KMS-11 (cell line): ENCODE results near the gene AK5.
"Not testable (repeated sequence)": the region's sequence is repeated elsewhere in the genome, so short reads cannot be mapped to it uniquely, and the experiment has no call there.

ENCODE experiments used
- H2AFZ ChIP-seq: fragments of 200-600 bp; sonication (generic); 2 replicates; pipeline ENCODE4 v1.6.1; 2016; ENCODE audit warnings: antibody characterized with exemption, mixed run types, low read depth
- H3K27ac ChIP-seq: fragments of 200-600 bp; sonication (generic); 2 replicates; pipeline ENCODE4 v1.6.1; 2016; ENCODE audit warnings: mild to moderate bottlenecking, mixed run types
- H3K27me3 ChIP-seq: fragments of 200-600 bp; sonication (generic); 2 replicates; pipeline ENCODE4 v1.6.1; 2017; ENCODE audit warnings: mild to moderate bottlenecking, low read depth, mixed run types, moderate library complexity; ENCODE audit not compliant: insufficient read depth
- H3K36me3 ChIP-seq: fragments of 200-600 bp; sonication (generic); 2 replicates; pipeline ENCODE4 v1.6.1; 2017; ENCODE audit warnings: mild to moderate bottlenecking, mixed run types; ENCODE audit not compliant: insufficient read depth
- H3K4me1 ChIP-seq: fragments of 200-600 bp; sonication (generic); 2 replicates; pipeline ENCODE4 v1.6.1; 2016; ENCODE audit warnings: mild to moderate bottlenecking, low read depth, mixed run types; ENCODE audit not compliant: poor library complexity, severe bottlenecking
- H3K4me2 ChIP-seq: fragments of 200-600 bp; sonication (generic); 2 replicates; pipeline ENCODE4 v1.7.0; 2016; ENCODE audit warnings: mild to moderate bottlenecking, mixed run types
- H3K4me3 ChIP-seq: fragments of 200-600 bp; sonication (generic); IDR thresholded peaks from 2 replicates; pipeline ENCODE4 v1.6.1; 2017; ENCODE audit warnings: low read depth, low read length, mixed read lengths; ENCODE audit not compliant: insufficient read depth
- H3K79me2 ChIP-seq: fragments of 200-600 bp; sonication (generic); 2 replicates; pipeline ENCODE4 v1.6.1; 2016; ENCODE audit warnings: low read depth, mixed run types; ENCODE audit not compliant: insufficient read depth
- H3K9ac ChIP-seq: fragments of 200-600 bp; sonication (generic); 2 replicates; pipeline ENCODE4 v1.6.1; 2016; ENCODE audit warnings: mild to moderate bottlenecking, mixed run types
- H4K20me1 ChIP-seq: fragments of 200-600 bp; sonication (generic); 2 replicates; pipeline ENCODE4 v1.6.1; 2016; ENCODE audit warnings: mild to moderate bottlenecking, mixed run types; ENCODE audit not compliant: insufficient read depth
- TF ChIP-seq, protein P1 (sequence below): fragments of 200-600 bp; sonication (generic); conservative IDR thresholded peaks from 2 replicates; pipeline ENCODE4 v1.6.1; 2017; ENCODE audit warnings: low read depth, mild to moderate bottlenecking, antibody characterized with exemption, low read length, moderate library complexity, mixed read lengths

AK5 gene

DNA sequence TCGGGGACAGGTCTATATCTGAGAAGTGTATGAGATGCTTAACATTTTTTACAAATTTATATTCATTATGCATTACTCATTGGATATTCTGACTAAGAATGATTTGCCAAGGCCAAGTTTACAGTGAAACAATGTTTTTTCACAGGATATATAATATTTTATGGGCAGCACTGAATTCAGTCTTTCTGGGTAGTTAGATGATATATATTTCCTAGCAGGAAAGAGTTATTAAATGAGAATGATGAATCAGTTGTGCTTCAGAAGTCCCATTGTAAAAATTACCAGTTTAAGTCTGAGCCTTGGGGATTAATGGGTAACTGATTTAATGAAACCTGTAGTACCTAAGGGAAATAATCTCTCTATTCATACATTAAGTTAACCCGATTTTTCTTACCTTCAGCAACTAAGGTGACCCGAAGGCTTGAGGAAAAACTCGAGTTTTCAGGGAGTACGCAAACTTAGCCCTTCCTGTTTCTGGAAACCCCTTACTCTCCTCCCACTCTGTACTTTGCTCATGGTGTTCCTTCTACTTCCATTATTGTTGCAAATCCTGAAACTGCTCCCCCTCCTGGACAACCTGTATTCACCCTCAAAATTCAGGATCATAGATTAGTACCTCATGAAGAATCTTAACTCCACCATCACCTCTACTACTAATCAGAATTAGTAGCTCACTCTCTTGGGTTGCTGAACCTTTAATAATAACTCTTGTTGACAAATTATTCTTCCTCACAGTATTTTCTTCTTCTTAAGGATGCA, 135.1 kb downstream of the AK5 start:
- TF ChIP-seq, protein P1, sequence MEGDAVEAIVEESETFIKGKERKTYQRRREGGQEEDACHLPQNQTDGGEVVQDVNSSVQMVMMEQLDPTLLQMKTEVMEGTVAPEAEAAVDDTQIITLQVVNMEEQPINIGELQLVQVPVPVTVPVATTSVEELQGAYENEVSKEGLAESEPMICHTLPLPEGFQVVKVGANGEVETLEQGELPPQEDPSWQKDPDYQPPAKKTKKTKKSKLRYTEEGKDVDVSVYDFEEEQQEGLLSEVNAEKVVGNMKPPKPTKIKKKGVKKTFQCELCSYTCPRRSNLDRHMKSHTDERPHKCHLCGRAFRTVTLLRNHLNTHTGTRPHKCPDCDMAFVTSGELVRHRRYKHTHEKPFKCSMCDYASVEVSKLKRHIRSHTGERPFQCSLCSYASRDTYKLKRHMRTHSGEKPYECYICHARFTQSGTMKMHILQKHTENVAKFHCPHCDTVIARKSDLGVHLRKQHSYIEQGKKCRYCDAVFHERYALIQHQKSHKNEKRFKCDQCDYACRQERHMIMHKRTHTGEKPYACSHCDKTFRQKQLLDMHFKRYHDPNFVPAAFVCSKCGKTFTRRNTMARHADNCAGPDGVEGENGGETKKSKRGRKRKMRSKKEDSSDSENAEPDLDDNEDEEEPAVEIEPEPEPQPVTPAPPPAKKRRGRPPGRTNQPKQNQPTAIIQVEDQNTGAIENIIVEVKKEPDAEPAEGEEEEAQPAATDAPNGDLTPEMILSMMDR: no peak
- no peak overlapping the region for H3K27ac ChIP-seq

DNA sequence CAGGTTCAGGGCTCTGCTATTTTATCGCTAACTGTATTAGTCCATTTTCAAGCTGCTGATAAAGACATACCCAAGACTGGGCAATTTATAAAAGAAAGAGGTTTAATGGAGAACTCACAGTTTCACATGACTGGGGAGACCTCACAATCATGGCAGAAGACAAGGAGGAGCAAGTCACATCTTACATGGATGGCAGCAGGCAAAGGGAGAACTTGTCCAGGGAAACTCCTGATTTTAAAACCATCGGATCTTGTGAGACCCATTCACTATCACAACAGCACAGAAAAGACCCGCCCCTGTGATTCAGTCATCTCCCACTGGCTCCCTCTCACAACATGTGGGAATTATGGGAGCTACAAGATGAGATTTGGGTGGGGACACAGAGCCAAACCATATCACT, 136.2 kb downstream of the AK5 start:
- H3K4me1 ChIP-seq, H3K9ac ChIP-seq, H4K20me1 ChIP-seq, H2AFZ ChIP-seq, H3K27me3 ChIP-seq, H3K79me2 ChIP-seq, H3K27ac ChIP-seq, H3K4me3 ChIP-seq, H3K4me2 ChIP-seq, H3K36me3 ChIP-seq: not testable (repeated sequence)

More for the DNA sequence above, 135.1 kb downstream of the AK5 start:
- Histone ChIP-seq H3K9ac (no peak overlapping the region), H3K4me2 (no peak overlapping the region), H3K4me3 (no peak overlapping the region), H4K20me1 (no peaks in the 10 kb centered on the region), H3K4me1 (peaks cover 5% of the 10 kb centered on the region), H3K79me2 (no peaks in the 10 kb centered on the region), H3K36me3 (no peaks in the 10 kb centered on the region), H2AFZ (no peak overlapping the region), H3K27me3 (no peaks in the 10 kb centered on the region)

DNA sequence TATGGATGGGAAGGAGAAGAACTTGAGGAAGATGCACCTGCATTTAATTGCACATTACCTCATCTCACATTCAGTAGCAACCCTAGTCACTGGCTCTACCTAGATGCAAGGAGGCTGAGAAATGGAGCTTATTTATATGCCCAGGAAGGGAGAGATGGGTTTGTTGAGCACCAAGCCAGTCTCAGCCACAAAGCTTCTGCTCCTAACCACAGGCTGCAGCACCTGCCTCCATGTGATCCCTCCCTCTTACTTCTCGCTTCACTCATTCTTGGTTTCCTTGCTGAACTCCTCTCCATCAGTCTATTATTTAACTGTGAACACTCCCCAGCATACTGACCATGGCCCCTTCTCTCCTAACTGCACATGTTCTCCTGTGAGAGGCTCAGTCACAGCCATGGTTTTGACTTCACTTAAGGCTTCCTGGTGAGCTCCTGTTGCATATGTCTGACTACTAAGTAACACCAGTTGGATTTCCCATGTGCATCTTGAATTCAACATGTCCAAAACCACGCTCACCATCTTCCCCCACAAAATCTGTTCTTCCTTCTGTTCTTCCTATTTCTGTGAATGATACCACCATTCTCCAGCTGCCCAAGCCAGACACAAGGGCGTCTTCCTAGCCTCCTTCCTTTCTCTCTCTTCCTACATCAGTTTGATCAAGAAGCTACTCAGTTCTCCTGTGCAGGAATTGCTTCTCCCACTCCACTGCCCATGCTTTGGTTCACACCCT, 139.8 kb downstream of the AK5 start:
- H3K36me3 ChIP-seq: no peaks in the 10 kb centered on the region
- no peak overlapping the region for H2AFZ ChIP-seq
- H3K79me2 ChIP-seq: no peaks in the 10 kb centered on the region
- no peak overlapping the region for H3K27ac ChIP-seq
- H3K4me1 ChIP-seq: peaks cover 5% of the 10 kb centered on the region
- H3K27me3 ChIP-seq: no peaks in the 10 kb centered on the region
- H3K9ac ChIP-seq: no peak overlapping the region
- H3K4me2 ChIP-seq: no peak overlapping the region
- TF ChIP-seq, protein P1: no peak
- H3K4me3 ChIP-seq: no peak overlapping the region
- H4K20me1 ChIP-seq: no peaks in the 10 kb centered on the region

DNA sequence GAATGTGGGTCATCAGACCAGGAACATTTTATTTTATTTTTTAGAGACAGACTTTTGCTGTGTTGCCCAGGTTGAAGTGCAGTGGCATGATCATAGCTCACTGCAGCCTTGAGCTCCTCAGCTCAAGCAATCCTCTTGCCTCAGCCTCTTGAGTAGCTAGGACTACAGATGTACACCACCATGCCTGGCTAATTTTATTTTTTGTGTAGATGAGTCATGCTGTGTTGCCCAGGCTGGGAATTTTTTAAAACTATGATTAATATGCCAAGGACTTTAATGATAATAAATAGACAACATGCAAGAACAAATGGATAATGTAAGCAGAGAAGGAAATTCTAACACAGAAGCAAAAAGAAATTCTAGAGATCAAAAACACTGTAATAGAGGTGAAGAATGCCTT, 142.4 kb downstream of the AK5 start:
- Histone ChIP-seq H4K20me1 (no peaks in the 10 kb centered on the region), H3K4me2 (no peak overlapping the region), H3K4me3 (no peak overlapping the region), H3K79me2 (no peaks in the 10 kb centered on the region), H3K27me3 (no peaks in the 10 kb centered on the region), H3K9ac (no peak overlapping the region), H3K4me1 (peaks cover 5% of the 10 kb centered on the region), H2AFZ (no peak overlapping the region), H3K36me3 (no peaks in the 10 kb centered on the region), H3K27ac (no peak overlapping the region)
- TF ChIP-seq, protein P1: no peak

DNA sequence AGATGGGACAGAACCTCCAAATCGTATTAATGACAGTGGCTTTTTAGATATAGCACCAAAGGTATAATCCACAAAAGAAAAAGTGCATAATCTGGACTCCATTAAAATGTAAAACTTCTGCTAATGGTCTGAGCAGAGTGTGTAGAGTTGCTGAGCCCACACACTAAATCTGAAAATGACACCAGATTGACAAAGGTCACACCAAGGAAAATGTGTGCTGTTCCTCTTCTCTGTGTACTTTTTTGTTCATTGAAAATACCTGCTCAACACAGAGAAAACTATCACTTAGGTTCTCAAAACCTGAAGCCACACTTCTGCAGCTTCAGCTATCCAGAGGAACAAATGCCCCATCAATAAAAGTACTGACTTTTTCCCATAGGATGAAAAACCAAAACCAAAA, 146.2 kb downstream of the AK5 start:
- no peaks in the 10 kb centered on the region for H3K27me3 ChIP-seq
- H3K4me2 ChIP-seq: no peak overlapping the region
- no peaks in the 10 kb centered on the region for H4K20me1 ChIP-seq
- H2AFZ ChIP-seq: no peak overlapping the region
- H3K27ac ChIP-seq: no peak overlapping the region
- H3K4me3 ChIP-seq: no peak overlapping the region
- TF ChIP-seq, protein P1: no peak
- H3K79me2 ChIP-seq: no peaks in the 10 kb centered on the region
- H3K9ac ChIP-seq: no peak overlapping the region
- no peaks in the 10 kb centered on the region for H3K4me1 ChIP-seq
- no peaks in the 10 kb centered on the region for H3K36me3 ChIP-seq
